SK-N-SH (cell line): ENCODE data around the gene FCN3. TPM values are rescaled to one million over a fixed set of nuclear protein-coding genes. Genes with fewer than 3 reads are reported as not detected.

Source experiments
- CTCF ChIA-PET: fragments of 300-600, 350-600 bp; formaldehyde crosslinking; extraction: SDS; loops from one replicate; lab custom pipeline; 2021; lab: Yijun Ruan, JAX
- POLR2A ChIA-PET: fragments of 350-600 bp; sonication (Branson Sonifier 250); formaldehyde crosslinking; extraction: SDS; loops from one replicate; lab custom pipeline; 2020; ENCODE audit warnings: antibody characterized with exemption, inconsistent platforms; lab: Yijun Ruan, JAX
- DNase-seq: peaks from one replicate; pipeline ENCODE4 v3.0.0; 2012
- H2AFZ ChIP-seq: fragments of 200-600 bp; sonication (generic); 2 replicates; pipeline ENCODE4 v1.8.1; 2016; ENCODE audit warnings: antibody characterized with exemption, mild to moderate bottlenecking, low read depth
- H3F3A ChIP-seq: fragments of 200-600 bp; sonication (generic); replicated peaks from 2 replicates; pipeline ENCODE3; 2016; ENCODE audit warnings: antibody characterized with exemption, mild to moderate bottlenecking; ENCODE audit not compliant: insufficient read depth
- H3K27ac ChIP-seq, 2 experiments: fragments of 200-500 bp in 1 of 2; fragments of 200-600 bp in 1 of 2; sonication (Bioruptor generic) in 1 of 2; sonication (generic), shearing (Covaris generic) in 1 of 2; 2 replicates each; pipeline versions ENCODE4 v1.5.1 to v1.6.1; 2014 to 2016; ENCODE audit warnings: low read depth in 2 of 2, inconsistent platforms in 1 of 2, low read length in 1 of 2, mild to moderate bottlenecking in 1 of 2, mixed read lengths in 1 of 2
- H3K27me3 ChIP-seq: fragments of 200-600 bp; sonication (generic), shearing (Covaris generic); 2 replicates; pipeline ENCODE4 v1.6.1; 2016; ENCODE audit warnings: mixed run types; ENCODE audit not compliant: insufficient read depth
- H3K36me3 ChIP-seq, 2 experiments: fragments of 200-500 bp in 1 of 2; fragments of 200-600 bp in 1 of 2; sonication (Bioruptor generic) in 1 of 2; sonication (generic) in 1 of 2; replicated peaks in 1 of 2; 2 replicates each; pipeline versions ENCODE3 to v1.5.1; 2014 to 2016; ENCODE audit warnings: low read length in 1 of 2, mild to moderate bottlenecking in 1 of 2; ENCODE audit not compliant: insufficient read depth in 2 of 2, control insufficient read depth in 1 of 2
- H3K4me1 ChIP-seq, 2 experiments: fragments of 200-500 bp in 1 of 2; fragments of 200-600 bp in 1 of 2; sonication (Bioruptor generic) in 1 of 2; sonication (generic), shearing (Covaris generic) in 1 of 2; 2 replicates each; pipeline versions ENCODE4 v1.5.1 to v1.6.1; 2014 to 2016; ENCODE audit warnings: low read depth in 1 of 2, low read length in 1 of 2, mixed run types in 1 of 2; ENCODE audit not compliant: insufficient read depth in 2 of 2, control insufficient read depth in 1 of 2
- H3K4me2 ChIP-seq: fragments of 200-600 bp; sonication (generic), shearing (Covaris generic); 2 replicates; pipeline ENCODE4 v1.6.1; 2017; ENCODE audit warnings: mixed run types
- H3K4me3 ChIP-seq, 2 experiments: fragments of 200-500 bp in 1 of 2; fragments of 200-600 bp in 1 of 2; sonication (Bioruptor generic) in 1 of 2; sonication (generic), shearing (Covaris generic) in 1 of 2; 2 replicates each; pipeline versions ENCODE4 v1.5.1 to v1.8.1; 2014 to 2016; ENCODE audit warnings: low read depth in 2 of 2, inconsistent platforms in 1 of 2, low read length in 1 of 2, mild to moderate bottlenecking in 1 of 2, mixed read lengths in 1 of 2, moderate library complexity in 1 of 2
- H3K79me2 ChIP-seq: fragments of 200-600 bp; sonication (generic); 2 replicates; pipeline ENCODE4 v1.8.1; 2017; ENCODE audit warnings: mild to moderate bottlenecking; ENCODE audit not compliant: insufficient read depth
- H3K9ac ChIP-seq: fragments of 200-600 bp; sonication (generic); 2 replicates; pipeline ENCODE4 v1.6.1; 2017; ENCODE audit warnings: mixed run types
- H3K9me2 ChIP-seq: fragments of 200-600 bp; sonication (generic); 2 replicates; pipeline ENCODE4 v1.6.1; 2017; ENCODE audit warnings: mixed run types
- H3K9me3 ChIP-seq: fragments of 200-600 bp; sonication (generic); 2 replicates; pipeline ENCODE4 v1.6.1; 2017; ENCODE audit warnings: mixed run types, mild to moderate bottlenecking, moderate library complexity
- H4K20me1 ChIP-seq: fragments of 200-600 bp; sonication (generic); 2 replicates; pipeline ENCODE4 v1.6.1; 2017; ENCODE audit warnings: mild to moderate bottlenecking, mixed run types; ENCODE audit not compliant: insufficient read depth
- EP300 ChIP-seq, 2 experiments: IDR thresholded peaks; 2 replicates each; pipeline versions ENCODE4 v1.4.0 to v1.6.1; 2012; ENCODE audit warnings: borderline replicate concordance in 1 of 2, low read depth in 1 of 2, low read length in 1 of 2
- EZH2phosphoT487 ChIP-seq: fragments of 200-600 bp; sonication (generic); IDR thresholded peaks from 2 replicates; pipeline ENCODE4 v1.6.1; 2017; ENCODE audit warnings: low read depth, mixed run types, mild to moderate bottlenecking, antibody characterized with exemption, moderate library complexity, borderline replicate concordance
- FOSL2 ChIP-seq: IDR thresholded peaks from 2 replicates; pipeline ENCODE4 v1.4.0; 2012; ENCODE audit warnings: low read depth, mild to moderate bottlenecking, moderate library complexity, borderline replicate concordance
- FOXJ3 ChIP-seq: sonication (generic); formaldehyde crosslinking; IDR thresholded peaks from 2 replicates; pipeline ENCODE4 v1.5.1; 2020; ENCODE audit warnings: mild to moderate bottlenecking, missing genetic modification reagents
- FOXM1 ChIP-seq: IDR thresholded peaks from 2 replicates; pipeline ENCODE4 v1.4.0; 2012; ENCODE audit warnings: low read depth, mild to moderate bottlenecking
- GABPA ChIP-seq: IDR thresholded peaks from 2 replicates; pipeline ENCODE4 v1.4.0; 2012; ENCODE audit warnings: low read depth, mild to moderate bottlenecking
- GATA2 ChIP-seq: sonication (generic); formaldehyde crosslinking; IDR thresholded peaks from 2 replicates; pipeline ENCODE4 v1.5.0; 2020; ENCODE audit warnings: mild to moderate bottlenecking, missing genetic modification reagents
- JUND ChIP-seq: IDR thresholded peaks from 2 replicates; pipeline ENCODE4 v1.4.0; 2012
- MEF2A ChIP-seq: IDR thresholded peaks from 2 replicates; pipeline ENCODE4 v1.4.0; 2012; ENCODE audit warnings: low read depth, borderline replicate concordance
- POLR2AphosphoS5 ChIP-seq: IDR thresholded peaks from 2 replicates; pipeline ENCODE4 v1.6.1; 2012; ENCODE audit warnings: low read depth, low read length
- RCOR1 ChIP-seq: fragments of 150-350 bp; IDR thresholded peaks from 2 replicates; pipeline ENCODE4 v1.6.1; 2017; ENCODE audit warnings: antibody characterized with exemption, low read length
- RFX5 ChIP-seq: IDR thresholded peaks from 2 replicates; pipeline ENCODE4 v1.6.1; 2012; ENCODE audit warnings: mild to moderate bottlenecking, improper control_type of control experiment, low read length
- SMC3 ChIP-seq: IDR thresholded peaks from 2 replicates; pipeline ENCODE4 v1.6.1; 2012; ENCODE audit warnings: low read depth, low read length, improper control_type of control experiment
- TAF1 ChIP-seq: IDR thresholded peaks from 2 replicates; pipeline ENCODE4 v1.6.1; 2012; ENCODE audit warnings: low read depth, mild to moderate bottlenecking, low read length, moderate library complexity, borderline replicate concordance
- TCF12 ChIP-seq: IDR thresholded peaks from 2 replicates; pipeline ENCODE4 v1.4.0; 2012
- YY1 ChIP-seq: IDR thresholded peaks from 2 replicates; pipeline ENCODE4 v1.4.0; 2012; ENCODE audit warnings: low read depth, mild to moderate bottlenecking
- WGBS: methylation state at CpG from one replicate; pipeline ENCODE4 v1.1.6; 2017; ENCODE audit warnings: low lambda C conversion rate; 5-methylcytosine and 5-hydroxymethylcytosine counted together
- polyA plus RNA-seq, 3 experiments: library from polyadenylated mRNA; depleted of rRNA; stranded (reverse); fragments of >200 nt; gene quantifications; 2 replicates each; pipeline ENCODE4 v1.2.3, GENCODE V29; 2012
- TF ChIP-seq, protein P1 (sequence below): IDR thresholded peaks from 2 replicates; pipeline ENCODE4 v1.4.0; 2012; ENCODE audit warnings: low read depth, borderline replicate concordance
- TF ChIP-seq, protein P2 (sequence below): IDR thresholded peaks from 2 replicates; pipeline ENCODE4 v1.4.0; 2012; ENCODE audit warnings: low read depth

FCN3 gene
- polyA plus RNA-seq, 1 of the 3 experiments (the other 2 are of a cell fraction): not detected

DNA sequence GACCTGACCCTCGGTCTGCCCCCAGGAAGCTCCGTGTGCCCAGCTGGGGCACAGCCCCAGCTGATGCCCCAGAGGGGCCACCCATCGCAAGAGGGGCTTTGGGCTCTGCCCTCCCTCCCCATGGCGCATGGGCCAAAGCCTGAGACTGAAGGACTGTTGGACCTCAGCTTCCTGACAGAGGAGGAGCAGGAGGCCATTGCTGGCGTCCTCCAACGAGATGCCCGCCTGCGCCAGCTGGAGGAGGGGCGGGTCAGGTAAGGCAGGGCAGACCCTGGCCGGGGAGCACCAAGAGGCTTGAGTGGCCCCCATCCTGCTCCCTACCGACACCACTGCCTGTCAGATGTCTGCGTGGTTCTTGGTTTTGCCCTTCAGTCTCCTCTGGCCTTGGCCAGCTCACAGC lies 29.4 kb downstream of the FCN3 start:
- ChIA-PET POLR2A (interaction anchor here (0.7 kb wide), 1 partner anchor 32 kb away, joined by 3 read pairs; no protein-coding TSS in a partner anchor), CTCF (interaction anchor here (1.2 to 4.7 kb wide), 5 partner anchors 12 to 259 kb away, joined by 4 to 40 read pairs (median 8); partner anchors contain the start of genes AHDC1 and MAP3K6)
- Histone ChIP-seq H3F3A (no peaks in the 10 kb centered on the region), H4K20me1 (no peaks in the 10 kb centered on the region), H3K4me1 (peaks cover 8 to 9% of the 10 kb centered on the region in 2 experiments; a peak in 2 of 4 replicates), H3K9me3 (no peaks in the 10 kb centered on the region), H3K4me3 (no peak overlapping the region), H3K4me2 (no peak overlapping the region), H2AFZ (no peak overlapping the region), H3K27me3 (no peaks in the 10 kb centered on the region), H3K36me3 (no peaks in the 10 kb centered on the region), H3K9me2 (no peaks in the 10 kb centered on the region), H3K9ac (no peak overlapping the region), H3K27ac (no peak overlapping the region), H3K79me2 (no peaks in the 10 kb centered on the region)
- TF ChIP-seq RCOR1 (no peak), TCF12 (no peak), FOXM1 (no peak), JUND (no peak), RFX5 (no peak)
- no peak for DNase-seq
- WGBS: 100% methylated on average over 5 of the region's 12 CpGs

DNA sequence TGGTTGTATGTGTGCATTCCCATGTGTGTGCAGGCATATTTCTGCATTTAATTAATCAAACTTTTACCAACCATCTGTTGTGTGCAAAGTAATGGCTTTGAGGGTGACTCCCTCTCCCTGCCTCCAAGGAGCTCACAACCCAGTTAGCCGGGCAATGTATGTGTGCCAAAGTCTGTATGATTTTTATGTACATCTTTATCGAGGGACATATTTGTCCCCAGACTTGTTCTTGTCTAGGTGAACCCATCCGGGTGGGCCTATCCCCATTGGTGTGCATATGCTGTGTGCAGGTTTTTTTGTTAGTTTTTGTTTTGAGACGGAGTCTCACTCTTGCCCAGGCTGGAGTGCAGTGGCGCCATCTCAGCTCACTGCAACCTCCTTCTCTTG lies 31.0 kb downstream of the FCN3 start:
- Histone ChIP-seq H3K36me3 (no peaks in the 10 kb centered on the region), H3K27ac (no peak overlapping the region), H4K20me1 (no peaks in the 10 kb centered on the region), H3K9ac (no peak overlapping the region), H3F3A (no peaks in the 10 kb centered on the region), H3K4me1 (peaks cover under 1 to 8% of the 10 kb centered on the region in 2 experiments; a peak in 2 of 4 replicates), H2AFZ (no peak overlapping the region), H3K9me2 (no peaks in the 10 kb centered on the region), H3K9me3 (no peaks in the 10 kb centered on the region), H3K4me2 (no peak overlapping the region), H3K4me3 (no peak overlapping the region), H3K79me2 (no peaks in the 10 kb centered on the region), H3K27me3 (no peaks in the 10 kb centered on the region)
- ChIA-PET CTCF (interaction anchor here (1.1 to 4.7 kb wide), 5 partner anchors 10 to 43 kb away, joined by 4 to 40 read pairs (median 5); partner anchors contain the start of gene MAP3K6), POLR2A (interaction anchor here (0.6 kb wide), 1 partner anchor 22 kb away, joined by 3 read pairs; no protein-coding TSS in a partner anchor)
- WGBS: 90% methylated on average over 5 of the region's 5 CpGs
- TF ChIP-seq TAF1 (no peak), JUND (no peak), FOSL2 (no peak), GABPA (no peak), YY1 (no peak), RCOR1 (no peak), SMC3 (no peak), MEF2A (no peak), GATA2 (CRISPR knock-in tag) (no peak), POLR2AphosphoS5 (no peak), FOXJ3 (CRISPR knock-in tag) (no peak), RFX5 (no peak), EP300 (IDR thresholded peaks at IDR 0.05; ENCODE audit: borderline replicate concordance in 1 of 2, low read depth in 1 of 2, low read length in 1 of 2) (no peak), EZH2phosphoT487 (no peak)
- TF ChIP-seq, protein P1, sequence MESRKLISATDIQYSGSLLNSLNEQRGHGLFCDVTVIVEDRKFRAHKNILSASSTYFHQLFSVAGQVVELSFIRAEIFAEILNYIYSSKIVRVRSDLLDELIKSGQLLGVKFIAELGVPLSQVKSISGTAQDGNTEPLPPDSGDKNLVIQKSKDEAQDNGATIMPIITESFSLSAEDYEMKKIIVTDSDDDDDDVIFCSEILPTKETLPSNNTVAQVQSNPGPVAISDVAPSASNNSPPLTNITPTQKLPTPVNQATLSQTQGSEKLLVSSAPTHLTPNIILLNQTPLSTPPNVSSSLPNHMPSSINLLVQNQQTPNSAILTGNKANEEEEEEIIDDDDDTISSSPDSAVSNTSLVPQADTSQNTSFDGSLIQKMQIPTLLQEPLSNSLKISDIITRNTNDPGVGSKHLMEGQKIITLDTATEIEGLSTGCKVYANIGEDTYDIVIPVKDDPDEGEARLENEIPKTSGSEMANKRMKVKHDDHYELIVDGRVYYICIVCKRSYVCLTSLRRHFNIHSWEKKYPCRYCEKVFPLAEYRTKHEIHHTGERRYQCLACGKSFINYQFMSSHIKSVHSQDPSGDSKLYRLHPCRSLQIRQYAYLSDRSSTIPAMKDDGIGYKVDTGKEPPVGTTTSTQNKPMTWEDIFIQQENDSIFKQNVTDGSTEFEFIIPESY: no peak
- TF ChIP-seq, protein P2, sequence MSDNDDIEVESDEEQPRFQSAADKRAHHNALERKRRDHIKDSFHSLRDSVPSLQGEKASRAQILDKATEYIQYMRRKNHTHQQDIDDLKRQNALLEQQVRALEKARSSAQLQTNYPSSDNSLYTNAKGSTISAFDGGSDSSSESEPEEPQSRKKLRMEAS: no peak
- no peak for DNase-seq
